ENCODE measurements around the gene RAB11FIP5. TPM values are rescaled to one million over a fixed set of nuclear protein-coding genes. Genes with fewer than 3 reads are reported as not detected.
A peak's percentile ranks its signal among the peaks of the same experiment; 100 is the strongest.

The RAB11FIP5 gene
- total and polyA plus RNA-seq, 8 donors = 10.1 to 17.6 (median 15.2) TPM

- intact Hi-C loops (cut with DNase I) = no loop called here
- peak in 5 of 6 donors; percentile 26 to 78 (median 55) for DNase-seq
- Histone ChIP-seq H3K4me3 (peak overlapping the region; percentile 81 to 100 (median 92)), H3K27me3 (no peaks in the 10 kb centered on the region), H3K27ac (peak overlapping the region; percentile 88 to 95 (median 92)), H3K4me1 (peaks cover 0 to 10% (median 0%) of the 10 kb centered on the region in 3 donors), H3K9me3 (no peaks in the 10 kb centered on the region), H3K36me3 (no peaks in the 10 kb centered on the region)
- no peak for FAIRE-seq
- WGBS, 2 donors = 1% methylated on average over 79 to 83 of the region's 83 CpGs
- ATAC-seq = peak; percentile 11 to 33 (median 19)
- TF ChIP-seq, protein P1, sequence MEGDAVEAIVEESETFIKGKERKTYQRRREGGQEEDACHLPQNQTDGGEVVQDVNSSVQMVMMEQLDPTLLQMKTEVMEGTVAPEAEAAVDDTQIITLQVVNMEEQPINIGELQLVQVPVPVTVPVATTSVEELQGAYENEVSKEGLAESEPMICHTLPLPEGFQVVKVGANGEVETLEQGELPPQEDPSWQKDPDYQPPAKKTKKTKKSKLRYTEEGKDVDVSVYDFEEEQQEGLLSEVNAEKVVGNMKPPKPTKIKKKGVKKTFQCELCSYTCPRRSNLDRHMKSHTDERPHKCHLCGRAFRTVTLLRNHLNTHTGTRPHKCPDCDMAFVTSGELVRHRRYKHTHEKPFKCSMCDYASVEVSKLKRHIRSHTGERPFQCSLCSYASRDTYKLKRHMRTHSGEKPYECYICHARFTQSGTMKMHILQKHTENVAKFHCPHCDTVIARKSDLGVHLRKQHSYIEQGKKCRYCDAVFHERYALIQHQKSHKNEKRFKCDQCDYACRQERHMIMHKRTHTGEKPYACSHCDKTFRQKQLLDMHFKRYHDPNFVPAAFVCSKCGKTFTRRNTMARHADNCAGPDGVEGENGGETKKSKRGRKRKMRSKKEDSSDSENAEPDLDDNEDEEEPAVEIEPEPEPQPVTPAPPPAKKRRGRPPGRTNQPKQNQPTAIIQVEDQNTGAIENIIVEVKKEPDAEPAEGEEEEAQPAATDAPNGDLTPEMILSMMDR (IDR thresholded peaks at IDR 0.05) = no peak
Measured at GRCh38 chr2:73070643-73071359, 41.9 kb downstream of the RAB11FIP5 start.

GRCh38 chr2:73069855-73070642, 42.7 kb downstream of the RAB11FIP5 start:
- TF ChIP-seq, protein P1 (IDR thresholded peaks at IDR 0.05) = no peak
- no peaks in the 10 kb centered on the region for H3K27me3 ChIP-seq
- H3K27ac ChIP-seq = peak overlapping the region in 2 of 4 donors; percentile 88 to 90
- FAIRE-seq (no peak), DNase-seq (no peak), ATAC-seq (no peak)
- 20 to 24% methylated on average over 29 of the region's 29 CpGs for WGBS, 2 donors
- H3K4me1 ChIP-seq = peaks cover 0 to 10% (median 0%) of the 10 kb centered on the region in 3 donors
- intact Hi-C loops (cut with DNase I) = no loop called here
- peak overlapping the region; percentile 81 to 100 (median 92) for H3K4me3 ChIP-seq
- H3K9me3 ChIP-seq = no peaks in the 10 kb centered on the region
- H3K36me3 ChIP-seq = no peaks in the 10 kb centered on the region

- no peak overlapping the region for H3K27ac ChIP-seq
- no peaks in the 10 kb centered on the region for H3K9me3 ChIP-seq
- ATAC-seq = no peak
- no peaks in the 10 kb centered on the region for H3K27me3 ChIP-seq
- no peak overlapping the region for H3K4me3 ChIP-seq
- no peak for FAIRE-seq
- H3K4me1 ChIP-seq = peaks cover 0 to 10% (median 0%) of the 10 kb centered on the region in 3 donors
- no peaks in the 10 kb centered on the region for H3K36me3 ChIP-seq
- TF ChIP-seq, protein P1 (IDR thresholded peaks at IDR 0.05) = no peak
- 74 to 79% methylated on average over 7 of the region's 7 CpGs for WGBS, 2 donors
- intact Hi-C loops (cut with DNase I) = no loop called here
- DNase-seq = no peak
Measured at GRCh38 chr2:73069041-73069854, 43.5 kb downstream of the RAB11FIP5 start.

GRCh38 chr2:73068147-73068546, 44.6 kb downstream of the RAB11FIP5 start:
- ATAC-seq (no peak), DNase-seq (no peak), FAIRE-seq (no peak)
- Histone ChIP-seq H3K36me3 (no peaks in the 10 kb centered on the region), H3K9me3 (no peaks in the 10 kb centered on the region), H3K4me3 (no peak overlapping the region), H3K27ac (no peak overlapping the region), H3K27me3 (no peaks in the 10 kb centered on the region), H3K4me1 (peaks cover 0 to 10% (median 0%) of the 10 kb centered on the region in 3 donors)
- TF ChIP-seq, protein P1 (IDR thresholded peaks at IDR 0.05) = no peak
- intact Hi-C loops (cut with DNase I) = no loop called here
- 90 to 100% methylated on average over 2 of the region's 2 CpGs for WGBS, 2 donors

Data from pancreas (tissue), 10 donors.